ENCODE data around the gene COL10A1. TPM values are rescaled to one million over a fixed set of nuclear protein-coding genes. Genes with fewer than 3 reads are reported as not detected.
A peak's percentile ranks its signal among the peaks of the same experiment; 100 is the strongest.
"Not testable (repeated sequence)": the region's sequence is repeated elsewhere in the genome, so short reads cannot be mapped to it uniquely, and the experiment has no call there.

COL10A1 gene
- total RNA-seq, 1 donor = 4.3 TPM

DNA sequence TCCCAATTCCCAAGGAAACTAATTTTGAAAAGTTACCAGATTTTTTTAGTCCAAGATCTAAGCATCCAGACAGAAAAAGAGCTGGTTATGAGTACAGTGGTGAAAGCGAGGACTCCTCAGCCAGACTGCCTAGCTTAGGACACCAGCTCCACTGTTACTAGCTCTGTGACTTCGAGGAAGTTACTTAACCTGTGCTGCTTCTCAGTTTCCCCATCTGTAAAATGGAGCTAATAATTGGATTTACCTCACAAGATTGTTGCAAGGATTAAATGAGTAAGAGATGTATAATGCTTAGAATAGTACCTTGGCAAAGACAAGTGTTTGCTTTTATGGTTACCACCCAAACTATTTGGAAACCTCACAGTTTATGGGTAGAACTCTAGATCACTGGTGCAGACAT is 24.1 kb downstream of the COL10A1 start:
- peak overlapping the region; percentile 82 for H3K4me3 ChIP-seq (ENCODE audit: low read depth, low read length)
- no peak for DNase-seq (ENCODE audit: low read depth)
- no peak for TF ChIP-seq CTCF (IDR thresholded peaks at IDR 0.05; ENCODE audit: insufficient read depth, low read depth, low read length)

- H3K4me3 ChIP-seq (ENCODE audit: low read depth, low read length) = peak overlapping the region; percentile 82
- no peak for TF ChIP-seq CTCF (IDR thresholded peaks at IDR 0.05; ENCODE audit: insufficient read depth, low read depth, low read length)
- no peak for DNase-seq (ENCODE audit: low read depth)
Observed at GRCh38 chr6:116101302-116101718, 24.6 kb downstream of the COL10A1 start.

- TF ChIP-seq CTCF (IDR thresholded peaks at IDR 0.05; ENCODE audit: insufficient read depth, low read depth, low read length) = peak; percentile 41
- DNase-seq (ENCODE audit: low read depth) = peak; percentile 64
- H3K4me3 ChIP-seq (ENCODE audit: low read depth, low read length) = peak within 1 kb of the TSS; percentile 82
Observed at GRCh38 chr6:116100419-116101301, 25.3 kb downstream of the COL10A1 start, which contains the start of gene NT5DC1. Gene NT5DC1 (plus strand): TSS chr6:116100853. CDS start chr6:116100931, 78 bp downstream.

- TF ChIP-seq CTCF (IDR thresholded peaks at IDR 0.05; ENCODE audit: insufficient read depth, low read depth, low read length) = no peak
- DNase-seq (ENCODE audit: low read depth) = no peak
- no peak overlapping the region for H3K4me3 ChIP-seq (ENCODE audit: low read depth, low read length)
Observed at GRCh38 chr6:116099036-116099435, 26.9 kb downstream of the COL10A1 start.

- TF ChIP-seq CTCF (IDR thresholded peaks at IDR 0.05; ENCODE audit: insufficient read depth, low read depth, low read length) = peak; percentile 48
- H3K4me3 ChIP-seq (ENCODE audit: low read depth, low read length) = no peak overlapping the region
- no peak for DNase-seq (ENCODE audit: low read depth)
Observed at GRCh38 chr6:116096979-116097816, 28.7 kb downstream of the COL10A1 start.

DNA sequence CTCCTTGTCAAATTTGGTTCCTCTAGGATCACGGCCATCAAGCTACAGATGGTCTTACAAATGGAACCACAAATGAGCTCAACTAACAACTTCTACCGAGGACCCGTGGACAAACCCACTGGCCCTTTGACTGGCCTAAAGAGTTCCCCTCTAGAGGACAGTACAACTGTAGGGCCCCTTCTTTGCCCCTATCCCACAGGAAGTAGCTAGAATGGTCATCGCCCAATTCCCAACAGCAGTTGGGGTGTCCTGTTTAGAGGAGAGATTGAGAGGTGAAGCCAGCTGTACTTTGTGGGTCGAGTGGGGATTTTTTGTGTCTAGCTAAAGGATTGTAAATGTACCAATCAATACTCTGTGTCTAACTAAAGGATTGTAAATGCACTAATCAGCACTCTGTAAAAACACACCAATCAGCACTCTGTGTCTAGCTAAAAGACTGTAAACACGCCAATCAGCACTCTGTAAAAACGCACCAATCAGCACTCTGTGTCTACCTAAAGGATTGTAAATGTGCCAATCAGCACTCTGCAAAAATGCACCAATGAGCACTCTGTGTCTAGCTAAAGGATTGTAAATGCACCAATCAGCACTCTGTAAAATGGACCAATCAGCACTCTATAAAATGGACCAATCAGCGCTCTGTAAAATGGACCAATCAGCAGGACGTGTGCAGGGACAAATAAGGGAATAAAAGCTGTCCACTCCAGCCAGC is 29.7 kb downstream of the COL10A1 start:
- DNase-seq (ENCODE audit: low read depth); H3K4me3 ChIP-seq (ENCODE audit: low read depth, low read length): not testable (repeated sequence)

Data from fibroblast of villous mesenchyme (primary cell).